Measurements from ENCODE around the gene YOD1. TPM values are rescaled to one million over a fixed set of nuclear protein-coding genes. Genes with fewer than 3 reads are reported as not detected.

The YOD1 gene
- total and polyA plus RNA-seq, 2 of the 13 experiments (the other 11 are each of a cell fraction or from before 2014, with no cell fraction given), result 3.4 to 9.1 TPM

DNA sequence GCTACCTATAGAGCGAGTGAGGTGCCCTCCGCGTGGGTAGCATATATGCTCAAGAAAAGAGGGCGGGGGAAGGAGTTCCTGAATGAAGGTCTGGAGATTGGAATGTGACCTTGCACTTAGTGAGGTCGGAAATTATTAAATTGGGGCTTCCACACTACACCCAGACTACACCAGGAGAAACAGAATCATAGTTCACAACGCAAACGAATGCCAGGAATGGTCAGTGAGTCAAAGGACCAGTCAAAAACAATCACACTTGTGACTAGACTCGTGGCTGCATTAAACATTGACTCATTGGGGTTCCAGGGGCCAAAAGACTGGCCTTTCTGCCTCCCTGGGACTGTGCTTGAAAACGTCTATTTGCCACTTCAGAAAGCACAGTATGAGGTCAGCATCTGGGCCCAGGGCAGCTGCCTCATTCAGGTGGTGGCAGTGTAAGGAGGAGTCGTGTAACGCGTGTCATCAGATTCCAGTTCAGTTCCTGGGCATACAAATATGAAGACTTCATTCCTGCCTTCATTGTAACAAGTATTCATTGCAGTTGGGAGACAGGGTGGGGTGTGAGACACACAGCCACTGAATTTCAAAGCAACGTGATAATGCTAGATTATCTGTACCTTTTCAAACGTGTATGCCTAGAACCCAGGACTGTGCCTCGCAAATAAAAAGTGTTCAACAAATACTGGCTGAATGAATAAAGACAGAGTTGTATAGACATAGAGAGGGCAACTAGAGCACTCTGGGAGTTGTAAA is at the start of gene YOD1 (continued):
- TF ChIP-seq ZMYM2 (CRISPR knock-in tag; IDR thresholded peaks at IDR 0.05), result no peak
- TF ChIP-seq ZSCAN31 (CRISPR knock-in tag; IDR thresholded peaks at IDR 0.05; ENCODE audit: low read depth), result no peak
- TF ChIP-seq SKI (IDR thresholded peaks at IDR 0.05; ENCODE audit: partially characterized antibody), result peak; percentile 26
- no peak for TF ChIP-seq NR3C1 (CRISPR knock-in tag; IDR thresholded peaks at IDR 0.05)
- no peak for TF ChIP-seq ZNF292 (CRISPR knock-in tag; IDR thresholded peaks at IDR 0.05; ENCODE audit: borderline replicate concordance, low read depth)
- TF ChIP-seq, protein P1, sequence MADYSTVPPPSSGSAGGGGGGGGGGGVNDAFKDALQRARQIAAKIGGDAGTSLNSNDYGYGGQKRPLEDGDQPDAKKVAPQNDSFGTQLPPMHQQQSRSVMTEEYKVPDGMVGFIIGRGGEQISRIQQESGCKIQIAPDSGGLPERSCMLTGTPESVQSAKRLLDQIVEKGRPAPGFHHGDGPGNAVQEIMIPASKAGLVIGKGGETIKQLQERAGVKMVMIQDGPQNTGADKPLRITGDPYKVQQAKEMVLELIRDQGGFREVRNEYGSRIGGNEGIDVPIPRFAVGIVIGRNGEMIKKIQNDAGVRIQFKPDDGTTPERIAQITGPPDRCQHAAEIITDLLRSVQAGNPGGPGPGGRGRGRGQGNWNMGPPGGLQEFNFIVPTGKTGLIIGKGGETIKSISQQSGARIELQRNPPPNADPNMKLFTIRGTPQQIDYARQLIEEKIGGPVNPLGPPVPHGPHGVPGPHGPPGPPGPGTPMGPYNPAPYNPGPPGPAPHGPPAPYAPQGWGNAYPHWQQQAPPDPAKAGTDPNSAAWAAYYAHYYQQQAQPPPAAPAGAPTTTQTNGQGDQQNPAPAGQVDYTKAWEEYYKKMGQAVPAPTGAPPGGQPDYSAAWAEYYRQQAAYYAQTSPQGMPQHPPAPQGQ (CRISPR knock-in tag; IDR thresholded peaks at IDR 0.05; ENCODE audit: borderline replicate concordance), result no peak
- TF ChIP-seq TAF1 (CRISPR knock-in tag; IDR thresholded peaks at IDR 0.05), result peak; percentile 54; the same call in 1 of the 2 replicates
- TF ChIP-seq FOXK1 (CRISPR knock-in tag; IDR thresholded peaks at IDR 0.05; ENCODE audit: borderline replicate concordance, low read depth), result 0 out of 2 replicates have a peak, but pooled peaks have one; percentile 2
- TF ChIP-seq, protein P2, sequence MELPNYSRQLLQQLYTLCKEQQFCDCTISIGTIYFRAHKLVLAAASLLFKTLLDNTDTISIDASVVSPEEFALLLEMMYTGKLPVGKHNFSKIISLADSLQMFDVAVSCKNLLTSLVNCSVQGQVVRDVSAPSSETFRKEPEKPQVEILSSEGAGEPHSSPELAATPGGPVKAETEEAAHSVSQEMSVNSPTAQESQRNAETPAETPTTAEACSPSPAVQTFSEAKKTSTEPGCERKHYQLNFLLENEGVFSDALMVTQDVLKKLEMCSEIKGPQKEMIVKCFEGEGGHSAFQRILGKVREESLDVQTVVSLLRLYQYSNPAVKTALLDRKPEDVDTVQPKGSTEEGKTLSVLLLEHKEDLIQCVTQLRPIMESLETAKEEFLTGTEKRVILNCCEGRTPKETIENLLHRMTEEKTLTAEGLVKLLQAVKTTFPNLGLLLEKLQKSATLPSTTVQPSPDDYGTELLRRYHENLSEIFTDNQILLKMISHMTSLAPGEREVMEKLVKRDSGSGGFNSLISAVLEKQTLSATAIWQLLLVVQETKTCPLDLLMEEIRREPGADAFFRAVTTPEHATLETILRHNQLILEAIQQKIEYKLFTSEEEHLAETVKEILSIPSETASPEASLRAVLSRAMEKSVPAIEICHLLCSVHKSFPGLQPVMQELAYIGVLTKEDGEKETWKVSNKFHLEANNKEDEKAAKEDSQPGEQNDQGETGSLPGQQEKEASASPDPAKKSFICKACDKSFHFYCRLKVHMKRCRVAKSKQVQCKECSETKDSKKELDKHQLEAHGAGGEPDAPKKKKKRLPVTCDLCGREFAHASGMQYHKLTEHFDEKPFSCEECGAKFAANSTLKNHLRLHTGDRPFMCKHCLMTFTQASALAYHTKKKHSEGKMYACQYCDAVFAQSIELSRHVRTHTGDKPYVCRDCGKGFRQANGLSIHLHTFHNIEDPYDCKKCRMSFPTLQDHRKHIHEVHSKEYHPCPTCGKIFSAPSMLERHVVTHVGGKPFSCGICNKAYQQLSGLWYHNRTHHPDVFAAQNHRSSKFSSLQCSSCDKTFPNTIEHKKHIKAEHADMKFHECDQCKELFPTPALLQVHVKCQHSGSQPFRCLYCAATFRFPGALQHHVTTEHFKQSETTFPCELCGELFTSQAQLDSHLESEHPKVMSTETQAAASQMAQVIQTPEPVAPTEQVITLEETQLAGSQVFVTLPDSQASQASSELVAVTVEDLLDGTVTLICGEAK (IDR thresholded peaks at IDR 0.05), result no peak
- TF ChIP-seq, protein P2 (CRISPR knock-in tag; IDR thresholded peaks at IDR 0.05), result no peak
- TF ChIP-seq, protein P3, sequence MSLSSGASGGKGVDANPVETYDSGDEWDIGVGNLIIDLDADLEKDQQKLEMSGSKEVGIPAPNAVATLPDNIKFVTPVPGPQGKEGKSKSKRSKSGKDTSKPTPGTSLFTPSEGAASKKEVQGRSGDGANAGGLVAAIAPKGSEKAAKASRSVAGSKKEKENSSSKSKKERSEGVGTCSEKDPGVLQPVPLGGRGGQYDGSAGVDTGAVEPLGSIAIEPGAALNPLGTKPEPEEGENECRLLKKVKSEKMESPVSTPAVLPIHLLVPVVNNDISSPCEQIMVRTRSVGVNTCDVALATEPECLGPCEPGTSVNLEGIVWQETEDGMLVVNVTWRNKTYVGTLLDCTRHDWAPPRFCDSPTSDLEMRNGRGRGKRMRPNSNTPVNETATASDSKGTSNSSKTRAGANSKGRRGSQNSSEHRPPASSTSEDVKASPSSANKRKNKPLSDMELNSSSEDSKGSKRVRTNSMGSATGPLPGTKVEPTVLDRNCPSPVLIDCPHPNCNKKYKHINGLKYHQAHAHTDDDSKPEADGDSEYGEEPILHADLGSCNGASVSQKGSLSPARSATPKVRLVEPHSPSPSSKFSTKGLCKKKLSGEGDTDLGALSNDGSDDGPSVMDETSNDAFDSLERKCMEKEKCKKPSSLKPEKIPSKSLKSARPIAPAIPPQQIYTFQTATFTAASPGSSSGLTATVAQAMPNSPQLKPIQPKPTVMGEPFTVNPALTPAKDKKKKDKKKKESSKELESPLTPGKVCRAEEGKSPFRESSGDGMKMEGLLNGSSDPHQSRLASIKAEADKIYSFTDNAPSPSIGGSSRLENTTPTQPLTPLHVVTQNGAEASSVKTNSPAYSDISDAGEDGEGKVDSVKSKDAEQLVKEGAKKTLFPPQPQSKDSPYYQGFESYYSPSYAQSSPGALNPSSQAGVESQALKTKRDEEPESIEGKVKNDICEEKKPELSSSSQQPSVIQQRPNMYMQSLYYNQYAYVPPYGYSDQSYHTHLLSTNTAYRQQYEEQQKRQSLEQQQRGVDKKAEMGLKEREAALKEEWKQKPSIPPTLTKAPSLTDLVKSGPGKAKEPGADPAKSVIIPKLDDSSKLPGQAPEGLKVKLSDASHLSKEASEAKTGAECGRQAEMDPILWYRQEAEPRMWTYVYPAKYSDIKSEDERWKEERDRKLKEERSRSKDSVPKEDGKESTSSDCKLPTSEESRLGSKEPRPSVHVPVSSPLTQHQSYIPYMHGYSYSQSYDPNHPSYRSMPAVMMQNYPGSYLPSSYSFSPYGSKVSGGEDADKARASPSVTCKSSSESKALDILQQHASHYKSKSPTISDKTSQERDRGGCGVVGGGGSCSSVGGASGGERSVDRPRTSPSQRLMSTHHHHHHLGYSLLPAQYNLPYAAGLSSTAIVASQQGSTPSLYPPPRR (CRISPR knock-in tag; IDR thresholded peaks at IDR 0.05; ENCODE audit: borderline replicate concordance), result no peak
- no peak for TF ChIP-seq ZFP36L2 (CRISPR knock-in tag; IDR thresholded peaks at IDR 0.05)
